OCI-LY1 (cell line): Measurements from ENCODE around the gene MAT2A.

Experiments
- H2AFZ ChIP-seq: fragments of 200-600 bp; sonication (generic), shearing (Covaris generic); 2 replicates; pipeline ENCODE4 v1.6.0; 2014; ENCODE audit warnings: antibody characterized with exemption, mild to moderate bottlenecking, low read length
- H3F3A ChIP-seq: fragments of 200-600 bp; sonication (generic), shearing (Covaris generic); 2 replicates; pipeline ENCODE4 v1.6.0; 2014; ENCODE audit warnings: mild to moderate bottlenecking, antibody characterized with exemption, low read length, moderate library complexity; ENCODE audit not compliant: insufficient read depth
- H3K27ac ChIP-seq: fragments of 200-600 bp; sonication (generic); 2 replicates; pipeline ENCODE4 v1.5.1; 2014; ENCODE audit warnings: low read length, mixed run types, mild to moderate bottlenecking, low read depth; ENCODE audit not compliant: poor library complexity, severe bottlenecking
- H3K27me3 ChIP-seq: fragments of 200-600 bp; sonication (generic); 2 replicates; pipeline ENCODE4 v1.6.0; 2014; ENCODE audit warnings: antibody characterized with exemption, mild to moderate bottlenecking, low read length, moderate library complexity; ENCODE audit not compliant: insufficient read depth
- H3K36me3 ChIP-seq: fragments of 200-600 bp; sonication (generic); 2 replicates; pipeline ENCODE4 v1.6.1; 2014; ENCODE audit warnings: mild to moderate bottlenecking, antibody characterized with exemption, low read length, moderate library complexity, mixed read lengths; ENCODE audit not compliant: insufficient read depth
- H3K4me1 ChIP-seq: fragments of 200-600 bp; sonication (generic); 2 replicates; pipeline ENCODE4 v1.5.1; 2014; ENCODE audit warnings: mild to moderate bottlenecking, low read length, moderate library complexity; ENCODE audit not compliant: insufficient read depth, severe bottlenecking
- H3K4me2 ChIP-seq: fragments of 200-600 bp; sonication (generic), shearing (Covaris generic); 2 replicates; pipeline ENCODE4 v1.6.1; 2014; ENCODE audit warnings: low read length
- H3K4me3 ChIP-seq: fragments of 200-600 bp; sonication (generic); 2 replicates; pipeline ENCODE4 v1.5.1; 2014; ENCODE audit warnings: low read length, low read depth, mild to moderate bottlenecking, mixed read lengths; ENCODE audit not compliant: poor library complexity, severe bottlenecking
- H3K79me2 ChIP-seq: fragments of 200-600 bp; shearing (Covaris generic); 2 replicates; pipeline ENCODE4 v1.6.1; 2016; ENCODE audit warnings: mixed run types, low read length, mixed read lengths; ENCODE audit not compliant: insufficient read depth
- H3K9ac ChIP-seq: fragments of 200-600 bp; sonication (generic), shearing (Covaris generic); 2 replicates; pipeline ENCODE4 v1.6.1; 2014; ENCODE audit warnings: mild to moderate bottlenecking, low read length, mixed read lengths
- H3K9me2 ChIP-seq: fragments of 200-600 bp; sonication (generic), shearing (Covaris generic); 2 replicates; pipeline ENCODE4 v1.6.1; 2014; ENCODE audit warnings: low read depth, mild to moderate bottlenecking, low read length, mixed read lengths
- H3K9me3 ChIP-seq: fragments of 200-600 bp; shearing (Covaris generic); 2 replicates; pipeline ENCODE4 v1.6.1; 2014; ENCODE audit warnings: low read length, mixed read lengths
- H4K20me1 ChIP-seq: fragments of 200-600 bp; sonication (generic), shearing (Covaris generic); 2 replicates; pipeline ENCODE4 v1.6.0; 2016; ENCODE audit warnings: mild to moderate bottlenecking, low read length; ENCODE audit not compliant: insufficient read depth
- EZH2 ChIP-seq: fragments of 200-600 bp; sonication (generic), shearing (Covaris generic); IDR thresholded peaks from 2 replicates; pipeline ENCODE4 v1.8.0; 2017; ENCODE audit warnings: borderline replicate concordance, mixed run types, mild to moderate bottlenecking, antibody characterized with exemption, low read length, moderate library complexity, mixed read lengths
- TF ChIP-seq, protein P1 (sequence below): fragments of 200-600 bp; sonication (generic), shearing (Covaris generic); IDR thresholded peaks from 2 replicates; pipeline ENCODE4 v1.5.1; 2017; ENCODE audit warnings: mild to moderate bottlenecking, antibody characterized with exemption, low read length, moderate library complexity, mixed read lengths

The MAT2A gene

GRCh38 chr2:85514323-85514722 lies 24.6 kb upstream of the MAT2A start:
- Histone ChIP-seq H4K20me1 (no peaks in the 10 kb centered on the region), H3K79me2 (no peaks in the 10 kb centered on the region), H3F3A (no peaks in the 10 kb centered on the region), H2AFZ (no peak overlapping the region), H3K9ac (no peak overlapping the region), H3K27ac (no peak overlapping the region), H3K27me3 (no peaks in the 10 kb centered on the region), H3K4me2 (no peak overlapping the region), H3K9me3 (no peaks in the 10 kb centered on the region), H3K4me3 (no peak overlapping the region), H3K9me2 (no peaks in the 10 kb centered on the region), H3K36me3 (no peaks in the 10 kb centered on the region), H3K4me1 (no peaks in the 10 kb centered on the region)
- TF ChIP-seq, protein P1, sequence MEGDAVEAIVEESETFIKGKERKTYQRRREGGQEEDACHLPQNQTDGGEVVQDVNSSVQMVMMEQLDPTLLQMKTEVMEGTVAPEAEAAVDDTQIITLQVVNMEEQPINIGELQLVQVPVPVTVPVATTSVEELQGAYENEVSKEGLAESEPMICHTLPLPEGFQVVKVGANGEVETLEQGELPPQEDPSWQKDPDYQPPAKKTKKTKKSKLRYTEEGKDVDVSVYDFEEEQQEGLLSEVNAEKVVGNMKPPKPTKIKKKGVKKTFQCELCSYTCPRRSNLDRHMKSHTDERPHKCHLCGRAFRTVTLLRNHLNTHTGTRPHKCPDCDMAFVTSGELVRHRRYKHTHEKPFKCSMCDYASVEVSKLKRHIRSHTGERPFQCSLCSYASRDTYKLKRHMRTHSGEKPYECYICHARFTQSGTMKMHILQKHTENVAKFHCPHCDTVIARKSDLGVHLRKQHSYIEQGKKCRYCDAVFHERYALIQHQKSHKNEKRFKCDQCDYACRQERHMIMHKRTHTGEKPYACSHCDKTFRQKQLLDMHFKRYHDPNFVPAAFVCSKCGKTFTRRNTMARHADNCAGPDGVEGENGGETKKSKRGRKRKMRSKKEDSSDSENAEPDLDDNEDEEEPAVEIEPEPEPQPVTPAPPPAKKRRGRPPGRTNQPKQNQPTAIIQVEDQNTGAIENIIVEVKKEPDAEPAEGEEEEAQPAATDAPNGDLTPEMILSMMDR, result no peak
- TF ChIP-seq EZH2, result no peak

DNA sequence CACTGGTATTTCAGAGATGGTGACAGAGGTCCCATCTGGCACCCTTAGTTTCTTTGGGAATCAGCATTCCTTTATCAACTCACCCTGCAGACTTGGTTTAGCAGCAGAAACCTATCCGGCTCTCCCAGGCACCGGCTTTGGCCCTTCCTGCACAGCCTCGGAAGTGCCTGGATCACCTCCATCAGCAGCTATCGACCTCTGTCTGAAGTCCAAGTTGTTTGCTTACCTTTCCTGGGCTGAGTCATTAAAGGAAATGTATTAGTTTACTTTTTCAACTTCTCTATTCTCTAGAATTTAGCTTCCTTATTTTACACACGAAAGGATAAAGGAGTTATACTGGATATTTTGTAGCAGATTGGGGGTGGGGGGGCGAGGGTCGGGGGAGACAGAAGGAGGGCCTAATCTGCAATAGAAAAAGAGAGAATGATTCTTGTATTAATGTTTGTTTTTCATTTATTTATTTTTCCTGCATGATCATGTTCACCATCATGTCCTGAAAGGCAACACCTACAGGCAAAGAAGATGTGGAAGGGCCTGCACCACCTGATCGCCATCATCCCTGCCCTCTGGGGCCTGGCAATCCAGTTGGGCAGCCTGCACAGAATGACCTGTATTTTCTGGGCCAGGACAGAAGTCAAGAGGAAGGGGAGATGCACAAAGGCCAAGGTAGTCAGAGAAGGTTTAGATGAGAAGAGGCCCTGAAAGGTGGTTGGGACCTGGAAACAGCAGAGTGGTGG lies 22.1 kb upstream of the MAT2A start:
- Histone ChIP-seq H3F3A (no peaks in the 10 kb centered on the region), H4K20me1 (no peaks in the 10 kb centered on the region), H3K9ac (no peak overlapping the region), H3K36me3 (no peaks in the 10 kb centered on the region), H3K9me3 (no peaks in the 10 kb centered on the region), H3K4me1 (no peaks in the 10 kb centered on the region), H3K27me3 (no peaks in the 10 kb centered on the region), H3K27ac (no peak overlapping the region), H3K79me2 (no peaks in the 10 kb centered on the region), H3K4me2 (no peak overlapping the region), H2AFZ (no peak overlapping the region), H3K9me2 (no peaks in the 10 kb centered on the region), H3K4me3 (no peak overlapping the region)
- TF ChIP-seq EZH2, result no peak
- TF ChIP-seq, protein P1, result no peak

- H3K4me3 ChIP-seq, result no peak overlapping the region
- no peaks in the 10 kb centered on the region for H3K9me2 ChIP-seq
- H3K36me3 ChIP-seq, result no peaks in the 10 kb centered on the region
- no peaks in the 10 kb centered on the region for H3K79me2 ChIP-seq
- TF ChIP-seq, protein P1, result no peak
- TF ChIP-seq EZH2, result no peak
- H3K27ac ChIP-seq, result no peak overlapping the region
- no peak overlapping the region for H2AFZ ChIP-seq
- no peaks in the 10 kb centered on the region for H4K20me1 ChIP-seq
- no peak overlapping the region for H3K4me2 ChIP-seq
- H3K9me3 ChIP-seq, result no peaks in the 10 kb centered on the region
- no peak overlapping the region for H3K9ac ChIP-seq
- H3K4me1 ChIP-seq, result no peaks in the 10 kb centered on the region
- H3F3A ChIP-seq, result no peaks in the 10 kb centered on the region
- H3K27me3 ChIP-seq, result 0 out of 2 replicates have a peak, but pooled peaks cover 3% of the 10 kb centered on the region
Measured at GRCh38 chr2:85522090-85522647, 16.8 kb upstream of the MAT2A start.
